Stimulated activated CD4-positive, alpha-beta T cell treated with anti-CD3 and anti-CD28 coated beads, Interleukin-4, amount 100 ng/mL, for 1 hour (primary cell): ENCODE data around the gene ATP2A3.

Experiments
- DNase-seq: peaks from one replicate; pipeline ENCODE4 v3.0.0-alpha.2; 2020

ATP2A3 gene

DNA sequence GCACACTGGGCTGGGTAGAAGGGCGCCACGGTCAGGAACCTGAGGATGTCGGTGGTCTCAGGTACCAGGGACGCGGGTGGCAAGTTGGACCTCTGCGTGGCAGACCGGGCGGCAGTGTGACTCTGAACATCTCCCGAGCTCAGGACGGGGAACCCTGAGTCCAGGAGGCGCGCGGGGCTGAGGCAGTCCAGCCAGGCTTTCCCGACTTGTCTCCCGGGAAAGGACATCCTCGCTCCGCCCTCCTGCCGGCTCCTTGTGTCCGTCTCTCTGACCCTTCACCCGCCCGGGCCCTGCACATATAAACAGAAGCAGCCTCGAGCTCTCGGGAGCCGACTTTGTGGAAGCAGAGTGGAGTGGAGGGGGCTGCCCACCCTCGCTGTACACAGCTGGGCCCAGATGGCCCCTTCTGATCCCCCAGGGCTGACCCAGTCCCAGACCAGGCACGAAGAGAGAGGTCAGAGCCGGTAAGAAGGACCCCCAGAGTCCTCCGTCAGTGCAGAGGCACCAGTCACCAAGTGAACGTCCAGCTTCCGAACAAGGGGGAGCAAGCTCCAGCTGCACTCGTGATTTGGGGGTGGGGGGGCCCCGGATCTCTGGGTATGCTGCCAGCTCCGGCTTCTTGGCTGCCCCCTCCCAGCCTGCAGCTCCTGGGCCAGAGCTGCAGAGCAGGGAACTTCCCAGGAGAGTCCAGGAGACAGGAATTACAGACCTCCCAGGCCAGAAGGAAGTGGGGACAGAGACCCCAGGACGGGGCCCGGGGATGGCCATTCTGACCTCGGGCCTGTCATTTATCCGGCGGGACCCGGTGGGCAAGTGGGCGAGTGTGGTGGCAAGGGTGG lies 39.5 kb downstream of the ATP2A3 start:
- no peak for DNase-seq

DNA sequence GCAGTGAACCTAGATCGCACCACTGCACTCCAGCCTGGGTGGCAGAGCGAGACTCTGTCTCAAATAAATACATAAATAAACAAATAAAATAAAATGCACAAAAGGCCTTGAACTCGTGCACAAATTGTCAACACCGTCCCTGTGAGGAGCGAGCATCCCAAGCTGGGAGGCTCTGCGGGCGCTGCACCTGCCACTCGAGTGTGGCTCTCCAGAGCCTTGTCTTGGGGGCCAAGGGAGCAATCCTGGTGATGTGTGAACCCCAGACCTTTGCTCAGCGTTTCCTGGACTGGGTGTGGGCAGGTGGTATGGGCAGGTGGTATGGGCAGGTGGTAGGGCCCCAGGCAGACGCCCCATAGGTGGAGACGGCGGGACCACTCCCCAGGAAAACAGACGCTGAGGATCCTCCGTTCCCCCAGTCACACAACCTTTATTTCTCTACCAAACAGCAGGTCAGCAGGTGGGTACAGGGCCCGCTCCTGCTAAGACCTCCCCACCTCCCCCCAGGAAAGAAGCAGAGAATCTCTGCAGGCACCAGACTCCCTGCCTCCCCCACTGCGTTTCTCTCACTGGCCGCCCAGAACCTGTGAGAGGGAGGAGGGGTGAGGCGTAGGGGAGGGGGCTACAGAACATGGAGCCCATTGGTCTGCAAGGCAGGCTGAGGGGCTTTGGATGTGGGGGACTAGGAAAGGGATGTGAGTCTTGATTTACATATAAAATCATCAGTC lies 40.6 kb downstream of the ATP2A3 start:
- no peak for DNase-seq

DNA sequence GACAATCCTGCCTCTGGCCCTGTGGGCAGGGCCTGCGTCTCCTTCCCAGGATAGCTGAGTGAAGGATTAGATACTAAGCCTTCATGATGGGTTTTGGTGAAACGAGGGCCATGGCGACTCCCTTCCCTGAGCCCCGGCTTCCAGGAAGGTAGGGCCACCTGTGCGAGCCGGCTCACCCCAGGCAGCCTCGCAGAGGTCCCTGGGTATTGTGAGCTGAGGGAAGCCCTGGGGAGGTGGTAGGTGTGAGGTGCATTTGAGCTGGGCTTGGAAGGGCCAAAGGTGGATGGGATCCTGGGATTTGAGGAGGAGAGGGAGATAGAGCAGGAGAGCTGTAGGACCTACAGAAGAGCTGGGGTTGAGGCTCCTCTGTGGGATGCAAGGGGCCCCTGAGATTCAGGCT lies 41.5 kb downstream of the ATP2A3 start:
- no peak for DNase-seq

DNA sequence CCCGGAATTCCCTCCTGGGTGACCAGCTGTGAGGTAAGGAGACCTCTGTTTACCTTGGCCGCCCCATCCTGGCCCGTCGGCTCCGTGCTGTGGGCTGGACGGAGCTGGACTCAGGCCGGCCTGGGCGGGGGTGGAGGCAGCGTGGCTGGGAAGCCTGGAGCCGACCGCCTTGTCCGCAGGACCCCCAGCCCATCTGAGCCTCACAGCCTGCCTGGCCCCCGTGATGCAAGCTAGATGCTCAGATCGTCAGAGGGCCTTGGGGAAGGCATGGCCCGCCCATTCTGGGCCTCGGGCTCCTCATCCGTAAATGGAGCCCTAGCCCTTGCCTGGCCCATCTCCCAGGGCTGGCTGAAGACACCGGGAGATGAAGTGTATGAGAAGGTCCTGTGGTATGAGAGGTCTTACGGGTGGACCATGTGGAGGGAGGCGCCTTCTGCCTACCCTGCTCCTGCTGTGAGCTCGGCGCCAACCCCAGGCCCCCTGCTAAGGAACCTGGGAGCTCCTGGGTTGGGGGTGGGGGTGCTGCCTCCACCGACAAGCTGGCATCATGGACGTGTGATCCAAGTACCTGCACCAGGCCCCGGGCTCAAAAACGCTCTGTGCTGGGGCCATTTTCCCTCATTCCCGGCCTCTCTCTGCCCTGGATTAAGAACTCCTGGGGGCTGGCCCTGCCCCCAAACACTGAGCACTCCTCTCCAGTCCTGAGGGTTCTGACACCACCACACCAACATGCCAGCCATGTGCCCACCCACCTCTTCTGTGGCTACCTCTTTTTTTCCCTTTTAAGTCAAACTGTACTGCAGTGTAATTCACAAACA lies 42.5 kb downstream of the ATP2A3 start:
- DNase-seq: no peak

DNA sequence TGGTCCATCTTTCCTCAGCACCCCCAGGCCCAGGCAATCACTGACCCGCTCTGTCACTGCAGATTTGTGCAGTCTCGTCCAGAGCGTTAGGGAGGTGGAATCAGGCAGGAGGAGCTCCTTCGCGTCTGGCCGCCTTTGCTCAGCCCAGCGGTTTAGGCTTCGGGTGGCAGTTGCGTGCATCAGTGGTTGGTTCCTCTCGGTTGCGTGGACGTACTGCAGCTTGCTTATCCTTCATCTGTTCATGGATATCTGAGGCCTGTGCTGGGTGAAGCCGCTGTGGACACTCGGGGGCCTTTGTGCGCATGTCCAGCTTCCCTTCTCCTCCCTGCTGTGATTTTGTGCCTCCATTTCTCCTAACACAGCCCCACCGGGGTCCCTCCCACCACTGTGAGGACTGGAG lies 43.2 kb downstream of the ATP2A3 start:
- DNase-seq: no peak

DNA sequence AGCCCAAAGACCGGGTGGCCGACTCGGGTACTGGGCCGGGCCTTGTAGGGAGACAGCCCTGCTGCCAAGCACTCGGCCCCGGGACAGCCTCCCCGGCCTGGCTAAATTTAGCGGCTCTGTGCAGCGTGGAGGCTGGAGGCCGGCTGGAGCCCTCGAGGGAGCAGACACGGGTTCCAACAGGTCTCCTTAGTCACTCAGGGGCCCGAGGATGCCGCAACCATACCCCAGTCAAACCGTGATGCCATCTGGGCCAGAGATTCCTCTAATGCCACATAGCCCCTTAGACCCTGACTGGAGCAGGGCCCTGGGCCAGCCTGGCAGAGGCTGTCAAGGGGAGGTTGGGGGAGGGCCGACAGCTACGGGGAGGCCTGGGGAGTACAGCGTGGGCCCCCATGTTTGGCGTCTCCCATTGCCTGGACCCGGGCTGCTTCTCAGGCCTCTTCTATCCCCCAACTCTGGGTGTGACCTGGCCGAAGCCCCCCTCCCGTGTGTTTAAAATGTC lies 45.1 kb downstream of the ATP2A3 start:
- DNase-seq: no peak

DNA sequence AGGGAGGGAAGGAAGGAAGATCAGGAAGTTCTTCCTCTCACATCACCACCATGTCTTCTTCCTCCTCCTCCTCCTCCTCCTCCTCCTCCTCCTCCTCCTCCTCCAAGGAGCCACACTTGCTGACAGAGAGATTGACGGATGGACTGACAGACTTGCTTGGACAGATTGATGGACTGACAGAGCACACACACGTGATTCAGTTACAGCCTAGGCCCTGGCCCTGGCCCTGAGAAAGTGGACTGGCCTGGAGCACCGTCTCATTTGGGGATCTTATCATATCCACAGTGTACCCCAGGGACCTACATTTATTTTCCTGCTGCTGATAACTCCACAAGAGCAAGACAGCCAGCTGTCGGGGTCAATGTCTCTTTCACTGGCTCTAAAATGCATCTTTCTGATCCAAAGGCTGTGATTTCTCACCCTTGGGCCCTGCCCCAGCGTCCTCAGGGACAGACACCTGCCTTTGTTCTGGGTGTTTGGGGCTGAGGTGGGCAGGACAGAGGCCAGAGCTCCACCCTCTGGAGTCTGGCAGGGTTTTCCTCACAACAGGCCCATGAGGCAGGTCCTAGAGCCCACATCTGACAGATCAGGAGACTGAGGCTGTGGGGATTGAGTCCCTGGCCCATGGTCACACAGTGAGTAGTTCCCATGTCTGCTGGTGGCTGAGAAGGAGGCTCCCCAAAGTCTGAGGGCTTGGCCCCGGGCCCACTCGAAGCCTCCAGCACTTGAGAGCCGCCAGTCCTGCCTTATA lies 45.7 kb downstream of the ATP2A3 start:
- DNase-seq: no peak

DNA sequence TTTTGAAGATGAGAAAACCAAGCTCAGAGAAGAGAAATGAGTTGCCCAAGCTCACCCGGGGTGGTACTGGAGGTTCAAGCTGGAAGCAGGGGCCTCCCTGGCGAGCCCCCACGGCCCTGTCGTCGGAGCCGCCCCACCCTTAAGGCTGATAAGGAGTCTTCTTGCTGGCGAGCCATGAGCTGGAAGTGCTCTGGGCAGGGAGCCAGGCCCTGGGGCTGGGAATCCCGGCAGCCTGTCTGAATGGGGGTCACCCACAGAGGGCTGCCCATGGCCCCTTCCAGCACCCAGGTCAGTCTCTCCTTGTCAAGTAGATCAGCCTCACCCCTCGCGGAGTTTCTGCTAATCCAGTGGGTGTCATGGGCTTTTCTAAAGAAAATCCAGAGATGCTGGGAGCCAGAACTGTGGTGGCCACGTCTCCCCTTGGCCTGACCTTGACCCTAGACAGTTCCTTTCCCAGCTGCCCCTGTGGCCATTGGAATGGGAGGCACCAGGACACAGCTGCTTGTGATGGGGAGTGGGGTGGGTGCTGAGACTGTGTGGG lies 46.8 kb downstream of the ATP2A3 start:
- no peak for DNase-seq

DNA sequence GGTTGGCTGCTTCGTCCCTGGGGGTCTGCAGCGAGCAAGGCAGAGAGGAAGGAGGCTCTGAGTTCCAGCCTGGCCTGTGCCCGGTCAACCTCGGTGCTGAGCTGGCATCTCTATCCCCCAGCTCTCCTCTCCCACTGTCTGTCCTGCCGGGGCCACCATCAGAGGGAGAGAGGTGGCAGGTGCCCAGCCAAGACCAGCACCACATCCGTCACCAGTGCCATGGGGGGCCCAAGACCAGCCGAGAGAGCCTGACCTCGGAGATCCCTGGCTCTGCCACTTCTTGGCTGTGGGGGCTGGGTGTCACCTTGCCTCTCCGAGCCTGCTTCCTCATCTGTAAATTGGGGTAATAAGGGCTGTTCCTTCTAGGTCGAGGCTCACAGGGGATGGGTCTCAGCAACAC lies 47.4 kb downstream of the ATP2A3 start:
- no peak for DNase-seq

DNA sequence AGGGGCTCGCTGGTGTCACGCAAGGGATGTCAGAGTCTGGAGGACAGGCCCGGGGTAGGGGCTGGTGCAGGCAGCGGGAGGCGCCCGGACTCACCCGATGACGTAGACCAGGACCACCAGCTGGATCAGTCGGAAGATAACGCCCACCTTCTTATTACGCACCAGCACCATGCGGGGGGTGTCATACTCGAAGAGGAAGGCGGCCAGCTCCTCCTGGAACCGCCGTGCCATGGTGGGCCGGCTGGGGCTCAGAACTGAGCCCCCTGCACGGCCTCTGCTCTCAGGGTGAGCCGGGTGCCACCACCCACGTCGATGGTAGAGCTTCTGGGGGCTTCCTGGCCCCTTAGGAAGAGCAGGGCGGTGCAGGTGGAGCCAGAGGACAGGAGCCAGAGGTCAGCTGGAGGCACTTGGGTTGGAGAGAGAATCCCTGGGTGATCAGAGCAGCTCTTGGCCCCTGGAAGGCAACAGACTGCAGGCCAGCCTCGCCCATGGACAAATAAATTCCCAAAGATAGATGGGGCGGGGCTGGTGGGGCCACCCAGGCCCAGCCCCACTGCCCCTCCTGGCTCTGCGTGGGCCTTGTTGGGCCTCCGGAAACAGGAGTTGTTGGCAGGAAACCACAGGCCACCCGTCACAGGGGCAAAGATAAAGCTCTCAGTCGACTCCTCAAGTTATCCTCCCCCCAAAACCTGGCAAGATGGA lies 48.1 kb downstream of the ATP2A3 start, which contains the start of gene P2RX1:
P2RX1 (minus strand) TSS at position 471 of the 702 bp plus-strand sequence; CDS start at position 231, 240 bp downstream.
- no peak for DNase-seq

DNA sequence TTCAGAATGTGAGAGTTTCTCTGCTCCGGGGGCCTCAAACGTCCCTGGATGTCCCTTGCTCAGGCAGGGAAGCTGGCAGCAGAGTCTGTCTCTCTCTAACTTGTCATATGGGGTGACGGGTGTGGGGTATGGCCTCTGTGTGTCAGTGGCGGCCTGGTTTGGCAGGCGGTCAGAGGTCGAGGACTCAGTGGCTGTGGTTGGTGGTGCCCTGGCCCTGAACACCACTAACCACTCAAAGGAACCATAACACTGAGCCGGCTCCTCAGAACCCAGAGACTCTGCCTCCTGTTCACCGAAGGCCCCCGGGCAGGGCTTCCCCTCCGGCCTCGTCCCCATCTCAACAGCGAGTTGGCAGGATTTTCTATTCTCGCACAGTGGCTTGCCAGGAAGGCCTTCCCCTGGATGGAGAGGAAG lies 48.6 kb downstream of the ATP2A3 start:
- no peak for DNase-seq

DNA sequence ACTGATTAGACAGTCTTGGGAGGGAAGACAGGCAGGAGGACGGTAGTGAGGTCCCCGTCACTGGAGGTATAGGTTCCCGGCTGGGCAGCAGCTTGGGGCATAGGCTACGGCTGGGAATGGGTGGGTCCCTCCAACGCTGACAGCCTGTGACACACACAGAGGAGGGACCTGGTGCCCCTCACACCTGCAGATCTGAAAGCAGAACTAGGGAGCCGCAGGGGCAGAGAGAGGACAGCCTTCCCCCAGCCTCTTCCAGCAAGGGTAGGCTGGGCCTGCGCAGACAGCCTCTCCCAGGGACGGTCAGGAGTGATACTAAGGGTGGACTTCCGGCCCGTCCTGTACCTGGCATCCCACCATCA lies 49.9 kb downstream of the ATP2A3 start:
- no peak for DNase-seq

DNA sequence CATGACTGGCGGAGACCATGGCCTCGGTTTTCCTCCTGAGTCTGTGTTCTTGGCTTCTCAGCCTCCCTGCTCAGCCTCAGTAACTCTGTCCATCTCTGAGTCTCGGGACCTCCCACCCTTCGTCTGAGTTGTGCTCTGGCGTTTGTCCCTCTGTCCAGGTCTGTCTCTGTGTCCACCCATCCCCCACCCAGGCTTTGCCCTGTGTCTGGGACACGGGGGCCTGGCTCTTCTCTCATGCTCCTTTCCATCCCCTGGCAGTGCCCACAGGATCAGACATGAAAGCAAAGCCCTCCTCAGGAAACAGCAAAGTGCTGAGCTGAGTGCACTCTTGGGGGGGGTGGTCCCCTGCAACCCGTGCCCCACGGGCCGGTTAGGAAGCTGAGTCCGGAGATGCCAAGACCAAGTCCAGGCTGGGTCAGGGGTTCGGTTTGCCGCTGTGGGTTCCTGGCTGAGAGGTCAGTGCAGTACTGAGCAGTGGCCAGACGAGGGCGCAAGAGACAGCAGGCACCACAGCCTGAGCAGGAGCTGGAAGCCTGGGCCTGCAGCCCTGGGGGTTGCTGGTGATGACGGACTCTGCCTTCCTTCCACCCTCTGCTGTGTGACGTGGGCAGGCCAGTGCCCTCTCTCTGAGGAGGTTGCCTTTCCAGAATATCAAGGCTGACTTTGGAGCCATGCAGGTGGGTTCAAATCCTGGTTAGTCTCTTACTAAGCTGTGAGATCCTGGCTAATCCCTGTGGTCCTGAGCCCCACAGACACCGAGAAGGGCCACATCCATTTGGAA lies 50.5 kb downstream of the ATP2A3 start:
- DNase-seq: peak; percentile 80

DNA sequence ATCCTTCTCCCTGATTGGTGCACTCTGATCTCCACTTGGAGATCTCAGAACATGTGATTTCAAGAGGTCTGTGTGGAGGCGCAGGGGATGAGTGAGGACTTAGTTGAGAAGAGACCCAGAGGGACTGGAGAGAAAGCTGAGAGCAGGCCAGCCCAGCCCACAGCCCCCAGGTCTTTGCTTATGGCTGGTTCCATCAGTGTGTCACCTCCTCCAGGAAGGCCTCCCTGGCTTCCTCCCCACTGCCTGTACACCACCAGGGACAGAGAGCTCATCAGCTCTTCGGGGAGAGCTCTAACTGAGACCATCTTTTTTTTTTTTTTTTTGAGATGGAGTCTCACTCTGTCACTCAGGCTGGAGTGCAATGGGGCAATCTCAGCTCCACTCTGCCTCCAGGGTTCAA lies 51.4 kb downstream of the ATP2A3 start:
- no peak for DNase-seq

DNA sequence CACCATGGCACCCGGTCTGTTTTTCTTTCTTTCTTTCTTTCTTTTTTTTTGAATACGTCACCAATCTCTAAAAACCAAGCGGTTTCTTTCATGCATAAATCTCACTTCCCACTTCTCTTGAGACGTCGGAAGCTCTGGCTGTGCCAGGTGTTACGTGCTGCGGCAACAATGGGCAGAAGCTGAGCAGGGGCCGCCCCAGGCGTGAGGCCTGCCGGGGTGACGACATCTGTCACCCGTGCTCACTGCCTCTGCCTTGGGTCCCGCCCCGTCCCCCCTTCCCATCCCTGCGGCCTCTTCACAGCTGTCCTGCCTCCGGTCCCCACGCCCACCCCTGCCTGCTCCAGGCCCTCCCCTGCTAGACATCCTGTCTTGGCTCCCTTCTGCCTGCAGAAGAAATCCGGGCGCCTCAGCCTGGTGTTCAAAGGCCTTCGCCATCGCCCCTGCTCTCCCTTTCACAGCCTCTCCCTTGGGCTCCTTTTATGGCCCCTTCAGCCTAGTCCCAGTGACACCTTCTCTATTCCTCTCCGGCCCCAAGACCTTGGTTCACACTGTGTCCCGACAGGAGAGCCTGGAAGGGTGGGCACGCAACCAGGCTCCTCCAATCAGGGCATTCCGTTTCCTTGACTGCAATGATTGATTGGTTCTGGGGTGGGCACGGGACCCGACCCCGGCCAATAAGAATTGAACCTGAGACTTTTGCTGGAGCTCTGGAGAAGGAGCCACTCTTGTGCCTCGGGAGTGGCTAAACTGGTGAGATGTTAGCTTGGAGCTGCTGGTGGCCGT lies 52.8 kb downstream of the ATP2A3 start:
- peak; percentile 67 for DNase-seq

DNA sequence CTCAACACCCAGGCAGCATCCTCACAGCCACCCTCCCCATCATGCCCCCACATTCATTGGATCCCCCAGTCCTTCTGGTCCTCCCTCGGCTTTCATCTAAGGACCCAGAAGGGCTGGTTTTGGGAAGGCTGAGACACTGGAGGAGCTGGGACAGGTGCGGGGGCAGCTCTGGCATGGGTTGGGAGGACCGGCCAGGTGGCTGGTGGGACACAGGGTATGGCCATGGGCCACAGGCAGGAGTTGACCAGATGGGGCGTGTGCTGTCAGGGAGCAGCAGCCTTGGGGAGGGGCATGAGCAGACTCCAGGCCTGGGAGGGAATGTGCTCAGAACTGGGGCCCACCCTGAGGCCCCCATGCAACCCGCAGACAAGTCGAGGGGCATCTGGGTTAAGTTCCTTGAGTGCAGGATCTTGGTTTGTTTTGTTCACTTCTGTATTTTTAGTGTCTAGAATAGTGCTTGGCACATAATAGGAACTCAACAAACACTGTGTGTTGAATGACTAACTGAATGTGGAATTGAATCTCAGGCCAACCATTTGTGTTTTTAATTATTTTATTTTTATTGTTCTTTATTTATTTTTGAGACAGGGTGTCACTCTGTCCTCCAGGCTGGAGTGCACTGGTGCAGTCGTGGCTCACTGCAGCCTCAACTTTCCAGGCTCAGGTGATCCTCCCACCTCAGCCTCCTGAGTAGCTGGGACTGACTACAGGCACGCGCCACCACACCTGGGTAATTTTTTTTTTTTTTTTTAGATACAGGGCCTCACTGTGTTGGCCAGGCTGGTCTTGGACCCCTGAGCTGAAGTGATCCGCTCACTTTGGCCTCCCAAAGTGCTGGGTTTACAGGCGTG lies 53.6 kb downstream of the ATP2A3 start:
- DNase-seq: no peak

DNA sequence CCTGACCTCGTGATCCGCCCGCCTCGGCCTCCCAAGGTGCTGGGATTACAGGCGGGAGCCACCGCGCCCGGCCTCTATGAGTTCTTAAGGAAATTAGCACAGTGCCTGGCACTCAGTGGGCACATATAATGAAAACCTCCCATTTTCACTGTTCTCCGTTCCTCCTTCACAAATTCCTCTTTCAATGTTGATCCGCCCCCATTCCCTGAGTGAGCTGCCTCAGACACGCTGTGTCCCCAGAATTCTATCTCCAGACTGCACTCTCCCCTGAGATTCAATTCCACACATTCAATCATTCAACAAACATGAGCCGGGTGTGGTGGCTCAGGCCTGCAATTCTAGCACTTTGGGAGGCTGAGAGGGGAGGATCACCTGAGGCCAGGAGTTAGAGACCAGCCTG lies 55.0 kb downstream of the ATP2A3 start:
- no peak for DNase-seq

DNA sequence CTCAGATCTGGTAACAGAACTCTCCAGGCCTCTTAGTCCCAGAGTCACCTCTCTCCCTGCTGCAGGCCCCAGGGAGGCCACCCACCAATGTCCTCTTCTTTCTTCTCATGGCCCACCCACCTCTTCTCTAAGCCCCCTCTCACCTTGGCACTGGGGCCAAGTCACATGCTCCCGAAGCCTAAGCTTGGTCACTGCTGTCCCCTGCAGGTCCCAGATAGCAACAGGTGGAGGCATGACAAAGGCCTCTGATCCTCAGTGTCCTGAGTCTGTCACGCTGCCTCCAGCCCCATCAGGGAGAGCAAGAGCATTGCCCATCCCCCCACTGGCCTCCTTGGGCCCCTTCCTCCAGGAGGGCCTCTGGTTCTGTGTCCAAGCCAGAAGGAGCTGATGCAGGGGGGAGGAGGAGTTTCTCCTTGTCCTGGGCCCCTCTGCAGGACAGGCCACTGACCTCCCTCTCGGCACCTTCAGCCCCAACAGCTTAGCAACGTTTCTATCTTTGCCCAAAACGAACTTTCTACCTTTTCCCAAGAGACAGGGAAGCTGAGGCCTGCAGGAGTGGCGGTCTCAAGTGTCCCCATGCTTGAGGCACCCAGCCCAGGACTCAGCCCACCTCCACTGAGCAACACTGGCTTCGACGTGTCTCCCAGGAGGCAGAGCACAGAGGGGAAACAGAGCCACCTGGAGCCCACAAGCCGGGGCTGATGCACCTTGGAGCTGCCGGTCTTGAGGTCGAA lies 56.6 kb downstream of the ATP2A3 start:
- no peak for DNase-seq
